ENCODE results near the gene COL15A1. TPM values are rescaled to one million over a fixed set of nuclear protein-coding genes. Genes with fewer than 3 reads are reported as not detected.
A peak's percentile ranks its signal among the peaks of the same experiment; 100 is the strongest.

COL15A1 gene
- total RNA-seq, 4 donors from 2014 or later = 4.6 to 51.9 (median 10.7) TPM

- Histone ChIP-seq H3K27me3 (no peaks in the 10 kb centered on the region), H3K36me3 (no peaks in the 10 kb centered on the region), H3K4me3 (no peak overlapping the region), H3K9me3 (no peaks in the 10 kb centered on the region), H3K4me1 (peaks cover 0 to 4% (median 0%) of the 10 kb centered on the region in 4 donors), H3K27ac (peak overlapping the region in 3 of 4 donors; percentile 1 to 51 (median 14))
- intact Hi-C loops (cut with DNase I; ENCODE audit: low total_unique reads) (no loop called here), in situ Hi-C loops (cut with MboI; ENCODE audit: low pct_ligation_motif_present in 1 of 4, low pct_unique_long_range_greater_than_20kb in 1 of 4, low sequenced_read_pairs in 3 of 4) (no loop called here)
- no peak for DNase-seq
- TF ChIP-seq, protein P1, sequence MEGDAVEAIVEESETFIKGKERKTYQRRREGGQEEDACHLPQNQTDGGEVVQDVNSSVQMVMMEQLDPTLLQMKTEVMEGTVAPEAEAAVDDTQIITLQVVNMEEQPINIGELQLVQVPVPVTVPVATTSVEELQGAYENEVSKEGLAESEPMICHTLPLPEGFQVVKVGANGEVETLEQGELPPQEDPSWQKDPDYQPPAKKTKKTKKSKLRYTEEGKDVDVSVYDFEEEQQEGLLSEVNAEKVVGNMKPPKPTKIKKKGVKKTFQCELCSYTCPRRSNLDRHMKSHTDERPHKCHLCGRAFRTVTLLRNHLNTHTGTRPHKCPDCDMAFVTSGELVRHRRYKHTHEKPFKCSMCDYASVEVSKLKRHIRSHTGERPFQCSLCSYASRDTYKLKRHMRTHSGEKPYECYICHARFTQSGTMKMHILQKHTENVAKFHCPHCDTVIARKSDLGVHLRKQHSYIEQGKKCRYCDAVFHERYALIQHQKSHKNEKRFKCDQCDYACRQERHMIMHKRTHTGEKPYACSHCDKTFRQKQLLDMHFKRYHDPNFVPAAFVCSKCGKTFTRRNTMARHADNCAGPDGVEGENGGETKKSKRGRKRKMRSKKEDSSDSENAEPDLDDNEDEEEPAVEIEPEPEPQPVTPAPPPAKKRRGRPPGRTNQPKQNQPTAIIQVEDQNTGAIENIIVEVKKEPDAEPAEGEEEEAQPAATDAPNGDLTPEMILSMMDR (IDR thresholded peaks at IDR 0.05) = no peak
- no peak for TF ChIP-seq EP300 (IDR thresholded peaks at IDR 0.05; ENCODE audit: low read depth)
- no peak for TF ChIP-seq POLR2A (IDR thresholded peaks at IDR 0.05)
- no peak for TF ChIP-seq POLR2AphosphoS5 (IDR thresholded peaks at IDR 0.05)
- 74% methylated on average over 3 of the region's 3 CpGs; no CpG with 5 or more reads in 1 of the 2 donors for WGBS, 2 donors (ENCODE audit: low coverage in 1 of 2)
These were observed 97.3 kb downstream of the COL15A1 start for GRCh38 chr9:99040911-99041582.

DNA sequence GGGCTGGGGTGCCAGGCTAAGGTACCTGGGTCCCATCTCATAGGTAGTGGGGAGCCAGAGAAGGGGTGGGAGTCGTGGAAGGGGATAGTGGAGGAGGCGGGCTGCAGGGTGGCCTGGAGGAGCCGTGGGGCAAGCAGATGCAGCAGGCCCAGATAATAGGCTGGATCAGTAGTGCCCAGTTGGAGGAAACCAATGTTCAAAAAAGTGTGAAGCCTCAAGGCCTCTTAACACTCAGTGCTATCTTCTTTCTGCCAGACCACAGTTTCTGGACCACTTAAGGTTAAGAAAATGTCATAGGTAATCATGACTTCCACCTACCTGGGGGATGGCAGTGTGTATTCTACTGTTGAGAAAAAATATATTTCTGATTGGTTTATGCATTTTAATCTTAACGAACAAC, 97.9 kb downstream of the COL15A1 start:
- no peak for DNase-seq
- H3K36me3 ChIP-seq = no peaks in the 10 kb centered on the region
- H3K27ac ChIP-seq = peak overlapping the region in 1 of 4 donors; percentile 51
- intact Hi-C loops (cut with DNase I; ENCODE audit: low total_unique reads) (no loop called here), in situ Hi-C loops (cut with MboI; ENCODE audit: low pct_ligation_motif_present in 1 of 4, low pct_unique_long_range_greater_than_20kb in 1 of 4, low sequenced_read_pairs in 3 of 4) (no loop called here)
- no peak for TF ChIP-seq POLR2A (IDR thresholded peaks at IDR 0.05)
- no peak for TF ChIP-seq POLR2AphosphoS5 (IDR thresholded peaks at IDR 0.05)
- TF ChIP-seq EP300 (IDR thresholded peaks at IDR 0.05; ENCODE audit: low read depth) = no peak
- H3K4me3 ChIP-seq = no peak overlapping the region
- H3K4me1 ChIP-seq = peaks cover 0 to 4% (median 0%) of the 10 kb centered on the region in 4 donors
- 78 to 87% methylated on average over 4 of the region's 4 CpGs for WGBS, 2 donors (ENCODE audit: low coverage in 1 of 2)
- no peaks in the 10 kb centered on the region for H3K27me3 ChIP-seq
- no peaks in the 10 kb centered on the region for H3K9me3 ChIP-seq

DNA sequence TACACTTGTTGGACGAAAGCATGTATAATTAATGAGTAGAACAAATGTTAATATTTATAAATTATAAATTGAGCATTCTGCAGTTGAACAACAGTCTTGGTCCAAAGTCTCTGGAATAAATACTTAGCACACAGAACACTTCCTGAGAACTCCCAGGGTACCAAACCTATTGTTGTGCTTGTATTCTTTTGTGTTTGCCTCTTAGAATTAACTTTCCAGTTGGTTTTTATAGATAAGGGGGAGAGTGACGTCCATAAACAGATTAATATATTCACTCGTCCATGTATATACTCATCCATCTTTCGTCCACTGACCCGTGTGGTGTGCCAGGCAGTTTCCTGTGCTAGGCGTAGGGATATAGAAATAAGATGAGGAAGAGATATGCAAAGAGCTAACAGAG, 98.9 kb downstream of the COL15A1 start:
- H3K4me3 ChIP-seq = no peak overlapping the region
- no peaks in the 10 kb centered on the region for H3K9me3 ChIP-seq
- intact Hi-C loops (cut with DNase I; ENCODE audit: low total_unique reads) (no loop called here), in situ Hi-C loops (cut with MboI; ENCODE audit: low pct_ligation_motif_present in 1 of 4, low pct_unique_long_range_greater_than_20kb in 1 of 4, low sequenced_read_pairs in 3 of 4) (no loop called here)
- 66 to 84% methylated on average over 5 to 6 of the region's 6 CpGs for WGBS, 2 donors (ENCODE audit: low coverage in 1 of 2)
- H3K36me3 ChIP-seq = no peaks in the 10 kb centered on the region
- no peaks in the 10 kb centered on the region for H3K27me3 ChIP-seq
- peaks cover 0 to 4% (median 1%) of the 10 kb centered on the region in 4 donors for H3K4me1 ChIP-seq
- no peak overlapping the region for H3K27ac ChIP-seq
- no peak for DNase-seq
- TF ChIP-seq POLR2A (IDR thresholded peaks at IDR 0.05) (no peak), EP300 (IDR thresholded peaks at IDR 0.05; ENCODE audit: low read depth) (no peak), POLR2AphosphoS5 (IDR thresholded peaks at IDR 0.05) (no peak)
- TF ChIP-seq, protein P1 (IDR thresholded peaks at IDR 0.05) = no peak

GRCh38 chr9:99044827-99045226, 101.1 kb downstream of the COL15A1 start:
- DNase-seq = no peak
- in situ Hi-C loops (cut with MboI; ENCODE audit: low pct_ligation_motif_present in 1 of 4, low pct_unique_long_range_greater_than_20kb in 1 of 4, low sequenced_read_pairs in 3 of 4) = no loop called here
- Histone ChIP-seq H3K4me1 (peaks cover 0 to 4% (median 1%) of the 10 kb centered on the region in 4 donors), H3K27me3 (no peaks in the 10 kb centered on the region), H3K9me3 (no peaks in the 10 kb centered on the region), H3K27ac (no peak overlapping the region), H3K36me3 (no peaks in the 10 kb centered on the region), H3K4me3 (no peak overlapping the region)
- intact Hi-C loops (cut with DNase I; ENCODE audit: low total_unique reads) = no loop called here
- WGBS, 2 donors (ENCODE audit: low coverage in 1 of 2) = 62 to 87% methylated on average over 3 to 4 of the region's 4 CpGs
- TF ChIP-seq POLR2A (IDR thresholded peaks at IDR 0.05) (no peak), POLR2AphosphoS5 (IDR thresholded peaks at IDR 0.05) (no peak), EP300 (IDR thresholded peaks at IDR 0.05; ENCODE audit: low read depth) (no peak)
- TF ChIP-seq, protein P1 (IDR thresholded peaks at IDR 0.05) = no peak

Data from transverse colon (tissue), 4 donors.